Endothelial cell of umbilical vein (primary cell): ENCODE results near the gene PANX1. TPM values are rescaled to one million over a fixed set of nuclear protein-coding genes. Genes with fewer than 3 reads are reported as not detected.

ENCODE experiments used
- BruUV-seq: library from RNA; stranded (reverse); fragments of 400-500 nt; replicated peaks from 2 replicates; lab custom pipeline; 2021; lab: Mats Ljungman, UMichigan
- CTCF ChIA-PET: fragments of 300-600, 350-600 bp; sonication (Branson Sonifier 250); formaldehyde crosslinking; loops from one replicate; lab custom pipeline; 2021; ENCODE audit warnings: antibody characterized with exemption, inconsistent platforms; lab: Charles Lee
- POLR2A ChIA-PET: fragments of 300-600, 350-600 bp; sonication (Branson Sonifier 250); formaldehyde crosslinking; loops from one replicate; lab custom pipeline; 2021; ENCODE audit warnings: antibody characterized with exemption, inconsistent platforms; lab: Charles Lee
- DNase-seq: peaks from one replicate; pipeline ENCODE4 v3.0.0-alpha.2; 2011; ENCODE audit warnings: low read depth, low spot score
- FAIRE-seq: peaks from 2 replicates; lab custom pipeline; 2011; peaks lifted over from hg19 to GRCh38; lab: Jason Lieb, UNC
- H2AFZ ChIP-seq: 2 replicates; pipeline ENCODE4 v1.6.0; 2012; ENCODE audit warnings: low read depth, low read length, control low read depth, inconsistent platforms
- H3K27ac ChIP-seq: 2 replicates; pipeline ENCODE4 v1.5.1; 2011; ENCODE audit warnings: low read depth, mild to moderate bottlenecking, control low read depth, low read length, moderate library complexity; ENCODE audit not compliant: insufficient read depth
- H3K27me3 ChIP-seq, 2 experiments: 2 replicates each; pipeline versions ENCODE4 v1.6.0 to v1.6.1; 2011; ENCODE audit warnings: low read length in 2 of 2, mixed read lengths in 1 of 2; ENCODE audit not compliant: control insufficient read depth in 2 of 2, insufficient read depth in 2 of 2
- H3K36me3 ChIP-seq, 2 experiments: 2 replicates in 1 of 2; 3 replicates in 1 of 2; pipeline ENCODE4 v1.5.1; 2011; ENCODE audit warnings: low read length in 2 of 2, mild to moderate bottlenecking in 1 of 2, moderate library complexity in 1 of 2; ENCODE audit not compliant: control insufficient read depth in 2 of 2, insufficient read depth in 2 of 2; ENCODE audit errors: extremely low read depth in 1 of 2
- H3K4me1 ChIP-seq: 3 replicates; pipeline ENCODE4 v1.5.1; 2011; ENCODE audit warnings: mild to moderate bottlenecking, low read length; ENCODE audit not compliant: control insufficient read depth, insufficient read depth; ENCODE audit errors: extremely low read depth
- H3K4me2 ChIP-seq: 2 replicates; pipeline ENCODE4 v1.6.1; 2011; ENCODE audit warnings: low read length, control low read depth, mixed read lengths; ENCODE audit not compliant: insufficient read depth
- H3K4me3 ChIP-seq, 3 experiments: fragments of 200-600 bp in 1 of 3; sonication (generic), shearing (Covaris generic) in 1 of 3; replicated peaks in 1 of 3; 2 replicates each; pipeline ENCODE4 v1.5.1; 2011 to 2016; ENCODE audit warnings: control low read depth in 3 of 3, low read length in 3 of 3, mild to moderate bottlenecking in 2 of 3, inconsistent platforms in 1 of 3, low read depth in 1 of 3, moderate library complexity in 1 of 3; ENCODE audit not compliant: insufficient read depth in 1 of 3
- H3K79me2 ChIP-seq: 2 replicates; pipeline ENCODE4 v1.6.0; 2012; ENCODE audit warnings: low read length, inconsistent platforms; ENCODE audit not compliant: control insufficient read depth, insufficient read depth
- H3K9ac ChIP-seq: replicated peaks from 2 replicates; pipeline ENCODE3; 2011; ENCODE audit warnings: low read length, control low read depth; ENCODE audit not compliant: insufficient read depth; ENCODE audit errors: extremely low read depth
- H3K9me1 ChIP-seq: replicated peaks from 3 replicates; pipeline ENCODE4 v1.6.0; 2011; ENCODE audit warnings: mild to moderate bottlenecking, low read length; ENCODE audit not compliant: control insufficient read depth, insufficient read depth; ENCODE audit errors: extremely low read depth
- H3K9me3 ChIP-seq: replicated peaks from 2 replicates; pipeline ENCODE4 v1.5.1; 2012; ENCODE audit warnings: low read length, inconsistent platforms; ENCODE audit not compliant: control insufficient read depth, insufficient read depth
- H4K20me1 ChIP-seq: replicated peaks from 2 replicates; pipeline ENCODE3; 2011; ENCODE audit warnings: mild to moderate bottlenecking, low read length; ENCODE audit not compliant: control insufficient read depth, insufficient read depth; ENCODE audit errors: extremely low read depth
- EZH2 ChIP-seq: IDR thresholded peaks from 2 replicates; pipeline ENCODE4 v1.6.1; 2012; ENCODE audit warnings: borderline replicate concordance, low read depth, mild to moderate bottlenecking, moderate library complexity, low read length, inconsistent platforms; ENCODE audit not compliant: severe bottlenecking
- FOS ChIP-seq: IDR thresholded peaks from 2 replicates; pipeline ENCODE4 v1.6.1; 2011; ENCODE audit warnings: mild to moderate bottlenecking, low read length, moderate library complexity, borderline replicate concordance; ENCODE audit not compliant: insufficient read depth
- GATA2 ChIP-seq: IDR thresholded peaks from 2 replicates; pipeline ENCODE4 v1.7.0; 2011; ENCODE audit warnings: low read depth, mild to moderate bottlenecking, moderate library complexity, mixed read lengths, low read length; ENCODE audit not compliant: insufficient read length, insufficient read depth
- JUN ChIP-seq: IDR thresholded peaks from 2 replicates; pipeline ENCODE4 v1.6.1; 2011; ENCODE audit warnings: borderline replicate concordance, low read depth; ENCODE audit not compliant: insufficient read length, insufficient read depth
- MYC ChIP-seq: IDR thresholded peaks from one replicate; pipeline ENCODE4 v1.6.1; 2011; ENCODE audit warnings: mild to moderate bottlenecking, low read depth, low read length
- POLR2A ChIP-seq: IDR thresholded peaks from 2 replicates; pipeline ENCODE4 v1.6.1; 2012; ENCODE audit warnings: low read depth, mild to moderate bottlenecking, control low read depth, low read length
- POLR2AphosphoS5 ChIP-seq: IDR thresholded peaks from 2 replicates; pipeline ENCODE4 v1.6.1; 2012; ENCODE audit warnings: low read depth, mild to moderate bottlenecking, control low read depth, low read length, moderate library complexity; ENCODE audit not compliant: insufficient read depth
- dilution Hi-C: fragments of 300-500 bp; cut with MboI; formaldehyde crosslinking; loops from one replicate; pipeline ENCODE4 v1.15.0; 2019; ENCODE audit warnings: low sequenced_read_pairs; ENCODE audit not compliant: extremely low pct_ligation_motif_present
- intact Hi-C: fragments of 100-400 bp; cut with micrococcal nuclease; formaldehyde crosslinking; loops from one replicate; pipeline ENCODE4 v1.10.0; 2022
- polyA plus RNA-seq, 4 experiments: library from polyadenylated mRNA; depleted of rRNA in 3 of 4; stranded (reverse) in 3 of 4; unstranded in 1 of 4; fragments of >200 nt; gene quantifications; 2 replicates each; pipeline versions ENCODE4 v1.2.1 to v1.2.3, GENCODE V29; 2011 to 2012; ENCODE audit warnings: missing spikeins in 1 of 4
- total RNA-seq: library from RNA; stranded (reverse); gene quantifications from 2 replicates; pipeline ENCODE4 v1.2.3, GENCODE V29; 2021
- TF ChIP-seq, protein P1 (sequence below), 2 donors: IDR thresholded peaks; 1 replicate in 1 of 2; 2 replicates in 1 of 2; pipeline ENCODE4 v1.5.1; 2011; ENCODE audit warnings: low read length in 2 of 2, mild to moderate bottlenecking in 2 of 2, moderate library complexity in 2 of 2, control low read depth in 1 of 2, inconsistent platforms in 1 of 2, low read depth in 1 of 2; ENCODE audit not compliant: insufficient read depth in 1 of 2; ENCODE audit errors: extremely low read depth in 1 of 2
- TF ChIP-seq, protein P2 (sequence below): IDR thresholded peaks from 2 replicates; pipeline ENCODE4 v1.6.1; 2011; ENCODE audit not compliant: insufficient read depth, insufficient read length

PANX1 gene
- total and polyA plus RNA-seq, 2 donors (not counting 3 experiments of a cell fraction or from before 2014, with no cell fraction given), result 9.5 to 20.9 TPM

DNA sequence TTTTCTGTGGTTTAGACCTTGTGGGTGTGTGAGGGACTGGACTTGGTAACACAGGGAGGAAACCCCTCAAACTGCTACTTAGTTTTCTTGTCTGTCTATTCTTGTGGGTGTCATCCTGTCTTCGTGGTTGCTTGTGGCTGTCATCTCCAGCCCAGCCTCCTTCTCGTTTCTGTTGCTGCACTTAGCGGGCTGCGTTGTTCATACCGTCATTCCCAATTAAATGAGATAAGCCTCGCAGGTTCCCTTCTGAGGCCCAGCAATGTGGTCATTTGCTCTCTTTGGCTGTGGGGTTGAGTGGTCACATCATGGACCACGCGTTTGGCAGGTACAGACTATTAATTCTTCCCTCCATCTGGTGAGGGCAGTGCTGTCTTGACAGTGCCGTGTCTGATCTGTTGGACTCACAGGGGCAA lies 18.8 kb downstream of the PANX1 start:
- H3K4me1 ChIP-seq, result peaks cover 36% of the 10 kb centered on the region
- no peaks in the 10 kb centered on the region for H3K27me3 ChIP-seq
- H2AFZ ChIP-seq, result no peak overlapping the region
- H3K9me1 ChIP-seq, result no peaks in the 10 kb centered on the region
- no TSS peak for BruUV-seq
- no peak overlapping the region for H3K9ac ChIP-seq
- DNase-seq, result no peak
- ChIA-PET POLR2A (no interaction called here), CTCF (no interaction called here)
- no peak for TF ChIP-seq GATA2
- TF ChIP-seq, protein P1, sequence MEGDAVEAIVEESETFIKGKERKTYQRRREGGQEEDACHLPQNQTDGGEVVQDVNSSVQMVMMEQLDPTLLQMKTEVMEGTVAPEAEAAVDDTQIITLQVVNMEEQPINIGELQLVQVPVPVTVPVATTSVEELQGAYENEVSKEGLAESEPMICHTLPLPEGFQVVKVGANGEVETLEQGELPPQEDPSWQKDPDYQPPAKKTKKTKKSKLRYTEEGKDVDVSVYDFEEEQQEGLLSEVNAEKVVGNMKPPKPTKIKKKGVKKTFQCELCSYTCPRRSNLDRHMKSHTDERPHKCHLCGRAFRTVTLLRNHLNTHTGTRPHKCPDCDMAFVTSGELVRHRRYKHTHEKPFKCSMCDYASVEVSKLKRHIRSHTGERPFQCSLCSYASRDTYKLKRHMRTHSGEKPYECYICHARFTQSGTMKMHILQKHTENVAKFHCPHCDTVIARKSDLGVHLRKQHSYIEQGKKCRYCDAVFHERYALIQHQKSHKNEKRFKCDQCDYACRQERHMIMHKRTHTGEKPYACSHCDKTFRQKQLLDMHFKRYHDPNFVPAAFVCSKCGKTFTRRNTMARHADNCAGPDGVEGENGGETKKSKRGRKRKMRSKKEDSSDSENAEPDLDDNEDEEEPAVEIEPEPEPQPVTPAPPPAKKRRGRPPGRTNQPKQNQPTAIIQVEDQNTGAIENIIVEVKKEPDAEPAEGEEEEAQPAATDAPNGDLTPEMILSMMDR (IDR thresholded peaks at IDR 0.05; ENCODE audit: extremely low read depth in 1 of 2, insufficient read depth in 1 of 2, low read depth in 1 of 2, low read length in 2 of 2), result no peak
- TF ChIP-seq JUN, result no peak
- TF ChIP-seq, protein P2, sequence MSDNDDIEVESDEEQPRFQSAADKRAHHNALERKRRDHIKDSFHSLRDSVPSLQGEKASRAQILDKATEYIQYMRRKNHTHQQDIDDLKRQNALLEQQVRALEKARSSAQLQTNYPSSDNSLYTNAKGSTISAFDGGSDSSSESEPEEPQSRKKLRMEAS, result no peak
- no peak for TF ChIP-seq POLR2A
- no peak for TF ChIP-seq POLR2AphosphoS5
- no peak for TF ChIP-seq MYC
- TF ChIP-seq FOS, result no peak
- no peak for TF ChIP-seq EZH2
- intact Hi-C loops (loop anchor here (5.0 kb wide), 1 partner anchor 605 kb away; the partner anchor contains the start of gene SMCO4), dilution Hi-C loops (no loop called here)
- no peak overlapping the region for H3K4me2 ChIP-seq
- no peaks in the 10 kb centered on the region for H4K20me1 ChIP-seq
- H3K79me2 ChIP-seq, result peaks cover 71% of the 10 kb centered on the region
- no peaks in the 10 kb centered on the region for H3K9me3 ChIP-seq
- H3K27ac ChIP-seq, result no peak overlapping the region
- no peak for FAIRE-seq
- H3K4me3 ChIP-seq, result no peak overlapping the region
- no peaks in the 10 kb centered on the region for H3K36me3 ChIP-seq
